GM10266 (cell line): ENCODE results near the gene SLC28A2.
"Not testable (repeated sequence)": the region's sequence is repeated elsewhere in the genome, so short reads cannot be mapped to it uniquely, and the experiment has no call there.

Source experiments
- DNase-seq: peaks from one replicate; pipeline ENCODE4 v3.0.0; 2012; ENCODE audit errors: extremely low spot score
- TF ChIP-seq, protein P1 (sequence below): IDR thresholded peaks from 2 replicates; pipeline ENCODE4 v1.5.1; 2012; ENCODE audit warnings: mild to moderate bottlenecking, low read depth; ENCODE audit not compliant: control insufficient read depth, insufficient read depth; ENCODE audit errors: missing control alignments

Gene SLC28A2

DNA sequence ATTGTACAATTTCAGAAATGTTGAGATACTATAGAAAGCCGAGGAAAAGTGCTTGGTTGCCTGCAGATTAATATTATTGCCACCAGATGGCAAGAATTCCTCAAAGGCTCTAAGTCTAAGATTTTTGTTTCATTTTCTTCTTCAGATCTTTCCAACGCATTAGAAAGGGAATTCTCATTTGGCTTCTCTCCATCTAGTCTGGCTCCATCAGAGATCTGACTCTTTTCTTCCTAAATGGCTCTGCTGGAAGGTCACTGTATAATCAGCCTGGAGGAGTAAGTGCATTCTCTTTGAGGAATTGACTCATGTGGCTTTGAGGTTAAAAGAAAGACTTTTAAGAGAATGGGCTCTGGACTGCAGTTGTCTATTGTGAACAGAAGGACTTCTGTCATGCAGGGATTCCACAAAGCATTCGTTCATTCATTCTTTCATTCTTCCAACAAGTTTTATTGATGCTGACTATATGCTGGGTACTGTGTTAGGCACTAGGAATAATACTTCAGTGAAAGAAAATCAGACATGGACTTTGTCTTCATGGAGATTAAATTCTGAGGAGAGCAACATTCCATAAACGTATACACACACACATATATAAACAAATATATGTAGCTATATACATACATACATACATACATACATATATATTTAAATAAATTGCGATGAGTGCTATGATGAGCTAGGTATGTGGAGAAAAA, 55.3 kb downstream of the SLC28A2 start:
- TF ChIP-seq, protein P1, sequence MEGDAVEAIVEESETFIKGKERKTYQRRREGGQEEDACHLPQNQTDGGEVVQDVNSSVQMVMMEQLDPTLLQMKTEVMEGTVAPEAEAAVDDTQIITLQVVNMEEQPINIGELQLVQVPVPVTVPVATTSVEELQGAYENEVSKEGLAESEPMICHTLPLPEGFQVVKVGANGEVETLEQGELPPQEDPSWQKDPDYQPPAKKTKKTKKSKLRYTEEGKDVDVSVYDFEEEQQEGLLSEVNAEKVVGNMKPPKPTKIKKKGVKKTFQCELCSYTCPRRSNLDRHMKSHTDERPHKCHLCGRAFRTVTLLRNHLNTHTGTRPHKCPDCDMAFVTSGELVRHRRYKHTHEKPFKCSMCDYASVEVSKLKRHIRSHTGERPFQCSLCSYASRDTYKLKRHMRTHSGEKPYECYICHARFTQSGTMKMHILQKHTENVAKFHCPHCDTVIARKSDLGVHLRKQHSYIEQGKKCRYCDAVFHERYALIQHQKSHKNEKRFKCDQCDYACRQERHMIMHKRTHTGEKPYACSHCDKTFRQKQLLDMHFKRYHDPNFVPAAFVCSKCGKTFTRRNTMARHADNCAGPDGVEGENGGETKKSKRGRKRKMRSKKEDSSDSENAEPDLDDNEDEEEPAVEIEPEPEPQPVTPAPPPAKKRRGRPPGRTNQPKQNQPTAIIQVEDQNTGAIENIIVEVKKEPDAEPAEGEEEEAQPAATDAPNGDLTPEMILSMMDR, result peak; percentile 58
- DNase-seq, result peak; percentile 64

DNA sequence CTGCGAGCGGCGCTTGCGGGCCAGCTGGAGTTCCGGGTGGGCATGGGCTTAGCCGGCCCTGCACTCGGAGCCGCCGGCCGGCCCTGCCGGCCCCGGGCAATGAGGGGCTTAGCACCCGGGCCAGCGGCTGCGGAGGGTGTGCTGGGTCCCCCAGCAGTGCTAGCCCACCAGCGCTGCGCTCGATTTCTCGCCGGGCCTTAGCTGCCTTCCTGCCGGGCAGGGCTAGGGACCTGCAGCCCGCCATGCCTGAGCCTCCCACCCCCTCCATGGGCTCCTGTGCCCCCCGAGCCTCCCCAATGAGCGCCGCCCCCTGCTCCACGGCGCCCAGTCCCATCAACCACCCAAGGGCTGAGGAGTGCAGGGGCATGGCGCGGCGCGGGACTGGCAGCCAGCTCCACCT, 62.1 kb downstream of the SLC28A2 start:
- DNase-seq, result not testable (repeated sequence)

DNA sequence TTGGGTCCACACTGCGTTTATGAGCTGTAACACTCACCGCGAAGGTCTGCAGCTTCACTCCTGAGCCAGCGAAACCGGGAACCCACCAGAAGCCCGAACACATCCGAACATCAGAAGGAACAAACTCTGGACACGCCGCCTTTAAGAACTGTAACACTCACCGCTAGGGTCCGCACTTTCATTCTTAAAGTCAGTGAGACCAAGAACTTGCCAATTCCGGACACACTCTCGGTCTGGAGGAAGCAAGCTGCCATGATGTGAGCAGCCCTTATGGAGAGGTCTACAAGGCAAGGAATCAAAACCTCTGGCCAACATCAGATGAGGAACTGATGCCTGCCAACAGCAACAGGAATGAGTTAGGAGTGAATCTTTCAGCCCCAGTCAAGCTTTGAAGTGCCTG, 62.9 kb downstream of the SLC28A2 start:
- TF ChIP-seq, protein P1, result no peak
- no peak for DNase-seq

DNA sequence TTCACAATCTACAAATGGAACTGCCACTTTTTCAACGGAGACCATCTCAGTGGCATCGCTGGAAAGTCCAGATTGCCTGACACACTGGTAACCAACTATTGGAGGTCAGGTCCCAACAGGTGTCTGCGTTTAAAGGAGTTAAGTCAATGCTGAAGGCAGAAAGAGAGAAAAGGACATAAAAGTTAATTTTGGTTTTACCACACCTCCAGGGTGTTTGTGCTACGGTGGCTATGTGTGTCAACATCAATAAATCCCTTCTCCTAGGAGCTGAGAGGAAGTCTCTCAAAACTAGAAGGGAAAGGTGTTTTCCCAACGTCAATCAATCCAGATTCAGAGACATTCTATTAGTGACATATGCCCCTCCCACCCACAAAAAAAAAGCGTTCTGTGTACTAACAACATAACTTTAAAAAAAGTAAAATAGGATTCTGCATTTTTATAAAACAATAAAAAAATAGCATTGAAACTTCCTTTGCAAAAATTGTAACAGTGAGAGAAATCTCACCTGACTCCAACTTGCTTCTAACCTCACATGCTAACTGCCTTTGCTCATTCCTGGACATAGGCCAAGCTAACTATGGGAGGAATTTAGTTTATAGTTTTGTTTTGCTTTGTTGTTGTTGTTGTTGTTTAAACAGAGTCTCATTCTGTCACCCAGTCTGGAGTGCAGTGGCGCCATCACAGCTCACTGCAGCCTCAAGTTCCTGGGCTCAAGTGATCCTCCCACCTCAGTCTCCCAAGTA, 67.6 kb downstream of the SLC28A2 start:
- no peak for DNase-seq
- TF ChIP-seq, protein P1, result no peak

DNA sequence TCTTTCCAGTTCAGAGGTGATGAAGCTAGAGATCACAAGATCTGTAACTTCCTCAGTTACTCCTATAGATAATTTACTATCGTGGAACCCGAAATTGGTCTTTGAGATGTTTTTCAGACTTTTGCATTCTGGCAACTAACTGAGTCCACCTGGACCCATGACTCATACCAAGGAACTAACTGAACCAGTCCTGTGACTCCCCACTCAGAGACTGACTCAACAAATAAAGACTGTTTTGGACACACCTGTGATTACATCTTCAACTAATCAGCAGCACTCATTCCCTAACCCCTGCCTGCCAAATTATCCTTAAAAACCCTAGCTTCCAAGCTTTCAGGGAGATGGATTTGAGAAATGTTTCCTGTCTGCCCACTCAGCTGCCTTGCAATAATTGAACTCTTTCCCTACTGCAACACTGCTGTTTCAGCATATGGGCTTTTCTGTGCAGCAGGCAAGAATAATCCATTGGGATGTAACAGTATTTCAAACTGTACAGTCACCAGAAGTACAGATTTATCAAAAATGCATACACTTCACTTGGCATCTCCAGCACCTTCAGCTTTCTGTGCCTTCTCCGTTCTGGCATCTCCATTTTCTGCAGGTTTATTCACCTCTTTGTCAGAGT, 68.7 kb downstream of the SLC28A2 start:
- TF ChIP-seq, protein P1, result no peak
- DNase-seq, result no peak

DNA sequence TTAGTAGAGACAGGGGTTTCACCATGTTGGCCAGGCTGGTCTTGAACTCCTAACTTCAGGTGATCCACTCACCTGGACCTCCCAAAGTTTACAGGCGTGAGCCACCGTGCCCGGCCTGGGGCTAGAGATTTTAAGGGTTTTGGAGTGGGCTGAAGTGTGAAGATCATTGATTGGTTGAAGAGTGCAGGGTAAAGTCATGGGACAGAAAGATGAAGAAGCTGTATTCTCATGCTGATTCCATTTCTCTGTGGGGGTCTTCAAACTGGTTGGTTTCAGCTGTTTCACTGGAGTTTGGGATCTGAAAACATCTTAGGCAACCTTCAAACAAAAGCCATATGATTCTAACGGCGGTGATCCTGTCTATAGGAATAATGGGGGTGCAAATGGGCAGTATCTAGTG, 74.2 kb downstream of the SLC28A2 start:
- TF ChIP-seq, protein P1, result no peak
- no peak for DNase-seq

DNA sequence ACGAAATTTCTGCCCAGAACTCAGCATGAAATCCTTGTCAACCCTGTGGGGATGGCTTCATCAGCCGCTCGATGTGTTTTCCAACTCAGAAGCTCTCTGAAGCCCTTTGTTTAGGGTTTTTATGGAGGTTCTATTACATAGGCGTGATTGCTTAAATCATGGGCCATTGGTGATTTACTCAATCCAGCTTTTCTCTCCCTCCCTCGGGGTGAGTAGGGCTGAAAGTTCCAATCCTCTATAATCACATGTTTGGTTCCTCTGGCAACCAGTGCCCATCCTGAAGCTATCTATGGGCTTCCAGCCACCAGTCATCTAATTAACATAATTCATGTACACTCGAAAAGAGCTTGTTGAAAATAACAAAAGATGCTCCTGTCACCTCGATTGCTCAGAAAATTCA, 74.7 kb downstream of the SLC28A2 start:
- TF ChIP-seq, protein P1, result no peak

More for the DNA sequence above, 74.7 kb downstream of the SLC28A2 start:
- no peak for DNase-seq
